GM12878 (cell line): ENCODE measurements around the gene LGALS4. TPM values are rescaled to one million over a fixed set of nuclear protein-coding genes. Genes with fewer than 3 reads are reported as not detected.

ENCODE experiments used
- ATAC-seq: fragments of 200-7000 bp; cut with Tn5 transposase; 3 replicates; pipeline ENCODE4 v1.9.1; 2020; ENCODE audit warnings: mild to moderate bottlenecking, moderate library complexity
- BruUV-seq: library from RNA; stranded (reverse); fragments of 400-500 nt; replicated peaks from 2 replicates; lab custom pipeline; 2021; lab: Mats Ljungman, UMichigan
- CTCF ChIA-PET: fragments of 300-600 bp; sonication (Branson Sonifier 250); formaldehyde crosslinking; extraction: SDS; loops from one replicate; lab custom pipeline; 2021; ENCODE audit warnings: inconsistent platforms; lab: Yijun Ruan, JAX
- POLR2A ChIA-PET: fragments of 350-600 bp; formaldehyde crosslinking; extraction: SDS; loops from one replicate; lab custom pipeline; 2021; ENCODE audit warnings: inconsistent platforms; lab: Charles Lee
- RAD21 ChIA-PET: fragments of 300-600 bp; sonication (Branson Sonifier 250); formaldehyde crosslinking; loops from one replicate; lab custom pipeline; 2023; ENCODE audit warnings: antibody characterized with exemption; ENCODE audit not compliant: unreplicated experiment; lab: Charles Lee
- SMC1A ChIA-PET: fragments of 300-600 bp; sonication (Branson Sonifier 250); formaldehyde crosslinking; loops from one replicate; lab custom pipeline; 2023; ENCODE audit not compliant: unreplicated experiment, uncharacterized antibody; lab: Charles Lee
- DNase-seq: peaks from one replicate; pipeline ENCODE4 v3.0.0-alpha.2; 2011; ENCODE audit warnings: low read depth, low spot score
- FAIRE-seq: peaks from 3 replicates; lab custom pipeline; 2011; peaks lifted over from hg19 to GRCh38; lab: Jason Lieb, UNC
- H2AFZ ChIP-seq: 2 replicates; pipeline ENCODE4 v1.6.0; 2011; ENCODE audit warnings: low read depth, low read length, control low read depth; ENCODE audit not compliant: control insufficient read depth
- H3K27ac ChIP-seq: 2 replicates; pipeline ENCODE4 v1.5.1; 2011; ENCODE audit warnings: control low read depth; ENCODE audit not compliant: control insufficient read depth, insufficient read depth
- H3K27me3 ChIP-seq, 2 experiments: replicated peaks in 1 of 2; 2 replicates each; pipeline versions ENCODE4 v1.6.0 to v1.6.1; 2011; ENCODE audit warnings: low read length in 1 of 2; ENCODE audit not compliant: control insufficient read depth in 2 of 2, insufficient read depth in 2 of 2
- H3K36me3 ChIP-seq, 2 experiments: 2 replicates each; pipeline ENCODE4 v1.5.1; 2011; ENCODE audit warnings: low read length in 1 of 2; ENCODE audit not compliant: control insufficient read depth in 2 of 2, insufficient read depth in 2 of 2
- H3K4me1 ChIP-seq: 2 replicates; pipeline ENCODE4 v1.6.1; 2011; ENCODE audit warnings: mild to moderate bottlenecking, low read length, moderate library complexity, mixed read lengths; ENCODE audit not compliant: control insufficient read depth, insufficient read depth
- H3K4me2 ChIP-seq: 2 replicates; pipeline ENCODE4 v1.6.0; 2011; ENCODE audit warnings: control low read depth; ENCODE audit not compliant: control insufficient read depth, insufficient read depth
- H3K4me3 ChIP-seq: fragments of 200-600 bp; sonication (generic); 2 replicates; pipeline ENCODE4 v1.5.1; 2016
- H3K79me2 ChIP-seq: 2 replicates; pipeline ENCODE4 v1.6.0; 2011; ENCODE audit warnings: low read length; ENCODE audit not compliant: control insufficient read depth, insufficient read depth
- H3K9ac ChIP-seq: 2 replicates; pipeline ENCODE4 v1.8.0; 2011; ENCODE audit warnings: low read length, control low read depth, mixed read lengths; ENCODE audit not compliant: control insufficient read depth, insufficient read depth
- H3K9me3 ChIP-seq: replicated peaks from 3 replicates; pipeline ENCODE4 v1.5.1; 2011; ENCODE audit warnings: mild to moderate bottlenecking, low read length; ENCODE audit not compliant: control insufficient read depth, insufficient read depth
- H4K20me1 ChIP-seq: 2 replicates; pipeline ENCODE4 v1.6.0; 2011; ENCODE audit not compliant: control insufficient read depth, insufficient read depth
- CBX5 ChIP-seq: sonication (generic); IDR thresholded peaks from 2 replicates; pipeline ENCODE4 v1.6.1; 2016; ENCODE audit warnings: low read depth, moderate library complexity, mild to moderate bottlenecking, inconsistent platforms
- CREB1 ChIP-seq: IDR thresholded peaks from 2 replicates; pipeline ENCODE4 v1.6.1; 2012; ENCODE audit warnings: low read depth, mild to moderate bottlenecking, inconsistent platforms
- GABPA ChIP-seq: IDR thresholded peaks from 2 replicates; pipeline ENCODE4 v1.6.1; 2014; ENCODE audit warnings: antibody characterized with exemption, low read depth, mild to moderate bottlenecking, inconsistent platforms
- LARP7 ChIP-seq: fragments of 450-650 bp; IDR thresholded peaks from 2 replicates; pipeline ENCODE4 v1.6.1; 2017; ENCODE audit warnings: mild to moderate bottlenecking
- WGBS: methylation state at CpG from one replicate; pipeline ENCODE4 v1.1.6; 2016; ENCODE audit warnings: low lambda C conversion rate; ENCODE audit not compliant: insufficient replicate concordance, insufficient coverage; ENCODE audit errors: missing lambda C conversion rate; 5-methylcytosine and 5-hydroxymethylcytosine counted together
- in situ Hi-C: fragments of 300-500 bp; cut with MboI; formaldehyde crosslinking; loops from 9 replicates; pipeline ENCODE4 v1.14.3; 2018; ENCODE audit warnings: mixed read lengths
- intact Hi-C: fragments of 100-400 bp; cut with micrococcal nuclease; formaldehyde crosslinking; loops from one replicate; pipeline ENCODE4 v1.14.2; 2022; ENCODE audit not compliant: unreplicated experiment
- polyA plus RNA-seq, 11 experiments: library from polyadenylated mRNA; depleted of rRNA in 4 of 11; unstranded in 6 of 11; stranded (reverse) in 5 of 11; fragments of >200 nt; fragmentation: Nextera tagmentation in 4 of 11; fragmentation: Illumina TruSeq in 1 of 11; extraction: Ambion mirVana in 4 of 11; extraction: Trizol in 1 of 11; gene quantifications; 1 replicate in 1 of 11; 2 replicates in 10 of 11; pipeline versions ENCODE4 v1.2.1 to v1.2.3, GENCODE V29; 2011 to 2016; ENCODE audit warnings: inconsistent platforms in 2 of 11, missing spikeins in 2 of 11, low read depth in 1 of 11
- total RNA-seq, 4 experiments: library from RNA; depleted of rRNA in 3 of 4; stranded (reverse); fragments of >200 nt in 3 of 4; fragmentation: Illumina TruSeq in 1 of 4; extraction: Trizol in 1 of 4; gene quantifications; 2 replicates each; pipeline versions ENCODE4 v1.2.1 to v1.2.3, GENCODE V29; 2013 to 2021
- TF ChIP-seq, protein P1 (sequence below): fragments of 450-650 bp; IDR thresholded peaks from 2 replicates; pipeline ENCODE4 v1.6.1; 2016; ENCODE audit warnings: mild to moderate bottlenecking, moderate library complexity, borderline replicate concordance
- TF ChIP-seq, protein P2 (sequence below): fragments of 450-650 bp; IDR thresholded peaks from 2 replicates; pipeline ENCODE4 v1.6.1; 2016; ENCODE audit warnings: mild to moderate bottlenecking

Gene LGALS4
- total and polyA plus RNA-seq, 10 of the 15 experiments (the other 5 are each of a cell fraction or from before 2014, with no cell fraction given), result 0.13 to 2.1 (median 0.26) TPM; not detected in 4

DNA sequence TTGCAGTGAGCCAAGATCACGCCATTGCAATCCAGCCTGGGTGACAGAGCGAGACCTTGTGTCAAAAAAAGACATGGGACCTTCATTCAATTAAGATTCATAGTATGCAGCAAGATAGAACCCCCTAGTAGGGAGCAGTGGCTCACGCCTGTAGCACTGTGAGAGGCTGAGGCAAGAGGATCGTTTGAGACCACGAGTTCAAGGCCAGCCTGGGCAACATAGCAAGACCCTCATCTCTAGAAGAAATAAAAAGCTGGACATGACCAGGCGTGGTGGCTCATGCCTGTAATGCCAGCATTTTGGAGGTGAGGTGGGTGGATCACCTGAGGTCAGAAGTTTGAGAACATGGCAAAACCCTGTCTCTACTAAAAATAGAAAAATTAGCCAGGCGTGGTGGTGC, 32.3 kb downstream of the LGALS4 start:
- Histone ChIP-seq H3K27me3 (no peaks in the 10 kb centered on the region; a peak in 1 of 4 replicates), H3K79me2 (no peaks in the 10 kb centered on the region), H3K4me2 (no peak overlapping the region), H2AFZ (no peak overlapping the region), H4K20me1 (no peaks in the 10 kb centered on the region), H3K9me3 (no peaks in the 10 kb centered on the region), H3K36me3 (no peaks in the 10 kb centered on the region), H3K4me3 (no peak overlapping the region), H3K4me1 (no peaks in the 10 kb centered on the region), H3K9ac (no peak overlapping the region), H3K27ac (no peak overlapping the region)
- no peak for DNase-seq
- SMC1A ChIA-PET, result no interaction called here
- intact Hi-C loops, result loop anchor here (10.0 kb wide), 1 partner anchor 104 kb away; no protein-coding TSS in a partner anchor
- POLR2A ChIA-PET, result no interaction called here
- BruUV-seq, result no TSS peak
- 38% methylated on average over 7 of the region's 7 CpGs for WGBS
- FAIRE-seq, result no peak
- no peak for ATAC-seq
- TF ChIP-seq CBX5 (no peak), CREB1 (no peak), LARP7 (no peak), GABPA (no peak)
- TF ChIP-seq, protein P1, sequence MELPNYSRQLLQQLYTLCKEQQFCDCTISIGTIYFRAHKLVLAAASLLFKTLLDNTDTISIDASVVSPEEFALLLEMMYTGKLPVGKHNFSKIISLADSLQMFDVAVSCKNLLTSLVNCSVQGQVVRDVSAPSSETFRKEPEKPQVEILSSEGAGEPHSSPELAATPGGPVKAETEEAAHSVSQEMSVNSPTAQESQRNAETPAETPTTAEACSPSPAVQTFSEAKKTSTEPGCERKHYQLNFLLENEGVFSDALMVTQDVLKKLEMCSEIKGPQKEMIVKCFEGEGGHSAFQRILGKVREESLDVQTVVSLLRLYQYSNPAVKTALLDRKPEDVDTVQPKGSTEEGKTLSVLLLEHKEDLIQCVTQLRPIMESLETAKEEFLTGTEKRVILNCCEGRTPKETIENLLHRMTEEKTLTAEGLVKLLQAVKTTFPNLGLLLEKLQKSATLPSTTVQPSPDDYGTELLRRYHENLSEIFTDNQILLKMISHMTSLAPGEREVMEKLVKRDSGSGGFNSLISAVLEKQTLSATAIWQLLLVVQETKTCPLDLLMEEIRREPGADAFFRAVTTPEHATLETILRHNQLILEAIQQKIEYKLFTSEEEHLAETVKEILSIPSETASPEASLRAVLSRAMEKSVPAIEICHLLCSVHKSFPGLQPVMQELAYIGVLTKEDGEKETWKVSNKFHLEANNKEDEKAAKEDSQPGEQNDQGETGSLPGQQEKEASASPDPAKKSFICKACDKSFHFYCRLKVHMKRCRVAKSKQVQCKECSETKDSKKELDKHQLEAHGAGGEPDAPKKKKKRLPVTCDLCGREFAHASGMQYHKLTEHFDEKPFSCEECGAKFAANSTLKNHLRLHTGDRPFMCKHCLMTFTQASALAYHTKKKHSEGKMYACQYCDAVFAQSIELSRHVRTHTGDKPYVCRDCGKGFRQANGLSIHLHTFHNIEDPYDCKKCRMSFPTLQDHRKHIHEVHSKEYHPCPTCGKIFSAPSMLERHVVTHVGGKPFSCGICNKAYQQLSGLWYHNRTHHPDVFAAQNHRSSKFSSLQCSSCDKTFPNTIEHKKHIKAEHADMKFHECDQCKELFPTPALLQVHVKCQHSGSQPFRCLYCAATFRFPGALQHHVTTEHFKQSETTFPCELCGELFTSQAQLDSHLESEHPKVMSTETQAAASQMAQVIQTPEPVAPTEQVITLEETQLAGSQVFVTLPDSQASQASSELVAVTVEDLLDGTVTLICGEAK, result no peak
- TF ChIP-seq, protein P2, sequence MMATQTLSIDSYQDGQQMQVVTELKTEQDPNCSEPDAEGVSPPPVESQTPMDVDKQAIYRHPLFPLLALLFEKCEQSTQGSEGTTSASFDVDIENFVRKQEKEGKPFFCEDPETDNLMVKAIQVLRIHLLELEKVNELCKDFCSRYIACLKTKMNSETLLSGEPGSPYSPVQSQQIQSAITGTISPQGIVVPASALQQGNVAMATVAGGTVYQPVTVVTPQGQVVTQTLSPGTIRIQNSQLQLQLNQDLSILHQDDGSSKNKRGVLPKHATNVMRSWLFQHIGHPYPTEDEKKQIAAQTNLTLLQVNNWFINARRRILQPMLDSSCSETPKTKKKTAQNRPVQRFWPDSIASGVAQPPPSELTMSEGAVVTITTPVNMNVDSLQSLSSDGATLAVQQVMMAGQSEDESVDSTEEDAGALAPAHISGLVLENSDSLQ, result no peak
- RAD21 ChIA-PET, result no interaction called here
- in situ Hi-C loops, result no loop called here
- CTCF ChIA-PET, result no interaction called here
